HCT116 (cell line): ENCODE results near the gene CCDC188. TPM values are rescaled to one million over a fixed set of nuclear protein-coding genes. Genes with fewer than 3 reads are reported as not detected.

Source experiments
- ATAC-seq: fragments of 200-7000 bp; cut with Tn5 transposase; 2 replicates; pipeline ENCODE4 v1.9.1; 2020; ENCODE audit warnings: mild to moderate bottlenecking, moderate library complexity
- BruUV-seq: library from RNA; stranded (reverse); fragments of 400-500 nt; replicated peaks from 2 replicates; lab custom pipeline; 2021; lab: Mats Ljungman, UMichigan
- CTCF ChIA-PET: fragments of 300-600 bp; sonication (Branson Sonifier 250); formaldehyde crosslinking; loops from one replicate; lab custom pipeline; 2021; ENCODE audit warnings: antibody characterized with exemption; lab: Charles Lee
- POLR2A ChIA-PET: fragments of 300-600, 350-600 bp; sonication (Branson Sonifier 250); formaldehyde crosslinking; loops from one replicate; lab custom pipeline; 2021; ENCODE audit warnings: antibody characterized with exemption; lab: Charles Lee
- RAD21 ChIA-PET, 2 experiments: fragments of 300-600 bp; sonication (Branson Sonifier 250); formaldehyde crosslinking; loops; one replicate each; lab custom pipeline; 2023; ENCODE audit warnings: low total read pairs in 2 of 2; ENCODE audit not compliant: uncharacterized antibody in 2 of 2, unreplicated experiment in 2 of 2, low non-redundant PET in 1 of 2; lab: Charles Lee
- DNase-seq: peaks from one replicate; pipeline ENCODE4 v3.0.0-alpha.2; 2010; ENCODE audit warnings: low read depth, low spot score
- H2AFZ ChIP-seq: fragments of 200-600 bp; shearing (Covaris generic), sonication (generic); 2 replicates; pipeline ENCODE4 v1.6.1; 2017; ENCODE audit warnings: low read depth, mixed run types, mixed read lengths, antibody characterized with exemption, low read length; ENCODE audit not compliant: poor library complexity, severe bottlenecking
- H3K27ac ChIP-seq: 2 replicates; pipeline ENCODE4 v1.5.1; 2012; ENCODE audit warnings: low read depth, low read length
- H3K27me3 ChIP-seq: fragments of 200-600 bp; sonication (generic); 2 replicates; pipeline ENCODE4 v1.6.1; 2016; ENCODE audit warnings: mixed run types, low read length, mixed read lengths; ENCODE audit not compliant: insufficient read depth
- H3K36me3 ChIP-seq, 2 experiments: fragments of 200-500 bp in 1 of 2; fragments of 200-600 bp in 1 of 2; sonication (Bioruptor generic) in 1 of 2; sonication (generic) in 1 of 2; 2 replicates each; pipeline versions ENCODE4 v1.5.1 to v1.6.1; 2014 to 2016; ENCODE audit warnings: low read length in 2 of 2, inconsistent platforms in 1 of 2, mixed read lengths in 1 of 2, mixed run types in 1 of 2; ENCODE audit not compliant: insufficient read depth in 2 of 2, control insufficient read depth in 1 of 2
- H3K4me1 ChIP-seq, 2 experiments: fragments of 200-600 bp in 1 of 2; sonication (generic) in 1 of 2; 2 replicates each; pipeline versions ENCODE4 v1.5.1 to v1.6.1; 2012 to 2017; ENCODE audit warnings: low read length in 2 of 2, inconsistent platforms in 1 of 2, mild to moderate bottlenecking in 1 of 2, mixed read lengths in 1 of 2, mixed run types in 1 of 2, moderate library complexity in 1 of 2; ENCODE audit not compliant: insufficient read depth in 2 of 2, control insufficient read depth in 1 of 2
- H3K4me2 ChIP-seq: fragments of 200-600 bp; sonication (generic); 2 replicates; pipeline ENCODE4 v1.6.1; 2017; ENCODE audit warnings: mixed run types, low read length, mixed read lengths
- H3K4me3 ChIP-seq, 2 experiments: fragments of 200-600 bp in 1 of 2; sonication (generic) in 1 of 2; replicated peaks in 1 of 2; 2 replicates each; pipeline ENCODE4 v1.5.1; 2011 to 2016; ENCODE audit warnings: low read length in 2 of 2, control low read depth in 1 of 2, low read depth in 1 of 2, mild to moderate bottlenecking in 1 of 2, mixed read lengths in 1 of 2, mixed run types in 1 of 2
- H3K79me2 ChIP-seq: fragments of 200-600 bp; sonication (generic); 2 replicates; pipeline ENCODE4 v1.6.1; 2017; ENCODE audit warnings: mild to moderate bottlenecking, mixed run types, low read length, moderate library complexity, mixed read lengths; ENCODE audit not compliant: insufficient read depth
- H3K9ac ChIP-seq: fragments of 200-600 bp; sonication (generic); 2 replicates; pipeline ENCODE4 v1.6.1; 2016; ENCODE audit warnings: low read length, mixed read lengths
- H3K9me2 ChIP-seq: fragments of 200-600 bp; sonication (generic), shearing (Covaris generic); 2 replicates; pipeline ENCODE4 v1.6.1; 2017; ENCODE audit warnings: mixed run types, mild to moderate bottlenecking, moderate library complexity; ENCODE audit not compliant: insufficient read depth
- H3K9me3 ChIP-seq, 2 experiments: fragments of 200-500 bp in 1 of 2; fragments of 200-600 bp in 1 of 2; sonication (Bioruptor generic) in 1 of 2; sonication (generic) in 1 of 2; 2 replicates each; pipeline ENCODE4 v1.6.1; 2014 to 2017; ENCODE audit warnings: low read length in 2 of 2, mixed read lengths in 2 of 2, inconsistent platforms in 1 of 2, low read depth in 1 of 2, mild to moderate bottlenecking in 1 of 2, mixed run types in 1 of 2, moderate library complexity in 1 of 2; ENCODE audit not compliant: control insufficient read depth in 1 of 2, insufficient read depth in 1 of 2
- H4K20me1 ChIP-seq: fragments of 200-600 bp; sonication (generic), shearing (Covaris generic); 2 replicates; pipeline ENCODE4 v1.6.1; 2017; ENCODE audit warnings: mixed run types, mild to moderate bottlenecking, moderate library complexity; ENCODE audit not compliant: insufficient read depth
- CBX3 ChIP-seq: IDR thresholded peaks from 2 replicates; pipeline ENCODE4 v1.6.1; 2012; ENCODE audit warnings: low read depth
- ELF1 ChIP-seq: IDR thresholded peaks from 2 replicates; pipeline ENCODE4 v1.6.1; 2012; ENCODE audit warnings: low read depth, borderline replicate concordance
- EZH2phosphoT487 ChIP-seq: fragments of 200-600 bp; IDR thresholded peaks from 2 replicates; pipeline ENCODE4 v1.6.1; 2018; ENCODE audit warnings: antibody characterized with exemption, borderline replicate concordance
- FOSL1 ChIP-seq: IDR thresholded peaks from 2 replicates; pipeline ENCODE4 v1.6.1; 2012; ENCODE audit warnings: low read depth
- JUND ChIP-seq: IDR thresholded peaks from 2 replicates; pipeline ENCODE4 v1.6.1; 2012
- MAX ChIP-seq: IDR thresholded peaks from 2 replicates; pipeline ENCODE4 v1.6.1; 2012
- POLR2AphosphoS5 ChIP-seq: IDR thresholded peaks from 2 replicates; pipeline ENCODE4 v1.6.1; 2011; ENCODE audit warnings: mild to moderate bottlenecking, low read depth, low read length, moderate library complexity
- RAD21 ChIP-seq: IDR thresholded peaks from 2 replicates; pipeline ENCODE4 v1.6.1; 2012; ENCODE audit warnings: low read depth, mild to moderate bottlenecking
- REST ChIP-seq: IDR thresholded peaks from 2 replicates; pipeline ENCODE4 v1.6.1; 2012; ENCODE audit warnings: low read depth
- SIN3A ChIP-seq: IDR thresholded peaks from 2 replicates; pipeline ENCODE4 v1.6.1; 2012; ENCODE audit warnings: low read depth
- TCF7L2 ChIP-seq: IDR thresholded peaks from 2 replicates; pipeline ENCODE4 v1.7.0; 2011; ENCODE audit warnings: borderline replicate concordance, inconsistent platforms; ENCODE audit not compliant: insufficient read depth, insufficient read length; ENCODE audit errors: extremely low read depth
- YY1 ChIP-seq: IDR thresholded peaks from 2 replicates; pipeline ENCODE4 v1.6.1; 2011; ENCODE audit warnings: low read length, low read depth, moderate library complexity, mild to moderate bottlenecking; ENCODE audit not compliant: insufficient replicate concordance; ENCODE audit errors: extremely low read depth
- ZBTB33 ChIP-seq: IDR thresholded peaks from 2 replicates; pipeline ENCODE4 v1.6.1; 2011; ENCODE audit warnings: mild to moderate bottlenecking, low read length, moderate library complexity; ENCODE audit not compliant: insufficient replicate concordance; ENCODE audit errors: extremely low read depth
- ZNF274 ChIP-seq: fragments of 200-500 bp; sonication (Bioruptor generic); IDR thresholded peaks from 2 replicates; pipeline ENCODE4 v1.6.1; 2014; ENCODE audit warnings: mild to moderate bottlenecking, low read depth, low read length, inconsistent platforms
- intact Hi-C: fragments of 100-400 bp; cut with micrococcal nuclease; formaldehyde crosslinking; loops from 2 replicates; pipeline ENCODE4 v1.10.0; 2022
- total RNA-seq: library from RNA; stranded (reverse); gene quantifications from one replicate; pipeline ENCODE4 v1.2.1, GENCODE V29; 2021; ENCODE audit not compliant: unreplicated experiment
- TF ChIP-seq, protein P1 (sequence below), 3 experiments: fragments of 200-600 bp in 1 of 3; sonication (generic) in 1 of 3; IDR thresholded peaks in 2 of 3; conservative IDR thresholded peaks in 1 of 3; 2 replicates each; pipeline ENCODE4 v1.5.1; 2012 to 2017; ENCODE audit warnings: low read depth in 2 of 3, low read length in 2 of 3, antibody characterized with exemption in 1 of 3, borderline replicate concordance in 1 of 3, control low read depth in 1 of 3, mild to moderate bottlenecking in 1 of 3, mixed read lengths in 1 of 3, mixed run types in 1 of 3, moderate library complexity in 1 of 3; ENCODE audit not compliant: insufficient read depth in 1 of 3
- TF ChIP-seq, protein P2 (sequence below): IDR thresholded peaks from 2 replicates; pipeline ENCODE4 v1.6.1; 2012

Gene CCDC188
- total RNA-seq, 1 experiment from 2014 or later = not detected

- TF ChIP-seq, protein P1, sequence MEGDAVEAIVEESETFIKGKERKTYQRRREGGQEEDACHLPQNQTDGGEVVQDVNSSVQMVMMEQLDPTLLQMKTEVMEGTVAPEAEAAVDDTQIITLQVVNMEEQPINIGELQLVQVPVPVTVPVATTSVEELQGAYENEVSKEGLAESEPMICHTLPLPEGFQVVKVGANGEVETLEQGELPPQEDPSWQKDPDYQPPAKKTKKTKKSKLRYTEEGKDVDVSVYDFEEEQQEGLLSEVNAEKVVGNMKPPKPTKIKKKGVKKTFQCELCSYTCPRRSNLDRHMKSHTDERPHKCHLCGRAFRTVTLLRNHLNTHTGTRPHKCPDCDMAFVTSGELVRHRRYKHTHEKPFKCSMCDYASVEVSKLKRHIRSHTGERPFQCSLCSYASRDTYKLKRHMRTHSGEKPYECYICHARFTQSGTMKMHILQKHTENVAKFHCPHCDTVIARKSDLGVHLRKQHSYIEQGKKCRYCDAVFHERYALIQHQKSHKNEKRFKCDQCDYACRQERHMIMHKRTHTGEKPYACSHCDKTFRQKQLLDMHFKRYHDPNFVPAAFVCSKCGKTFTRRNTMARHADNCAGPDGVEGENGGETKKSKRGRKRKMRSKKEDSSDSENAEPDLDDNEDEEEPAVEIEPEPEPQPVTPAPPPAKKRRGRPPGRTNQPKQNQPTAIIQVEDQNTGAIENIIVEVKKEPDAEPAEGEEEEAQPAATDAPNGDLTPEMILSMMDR (IDR thresholded peaks at IDR 0.05 in 2 of 3, conservative IDR thresholded peaks at IDR 0.05 in 1 of 3; ENCODE audit: borderline replicate concordance in 1 of 3, insufficient read depth in 1 of 3, low read depth in 2 of 3, low read length in 2 of 3) = no peak
- TF ChIP-seq ZNF274 (no peak), FOSL1 (no peak)
- TF ChIP-seq, all 23 proteins: peak for 0
Measured at GRCh38 chr22:20128619-20128901, 22.3 kb downstream of the CCDC188 start (continued).

- no peak for ATAC-seq
- ChIA-PET POLR2A (no interaction called here), CTCF (no interaction called here), RAD21 (no interaction called here)
- H3K27me3 ChIP-seq = no peaks in the 10 kb centered on the region
- no peak overlapping the region for H3K4me2 ChIP-seq
- TF ChIP-seq, protein P2, sequence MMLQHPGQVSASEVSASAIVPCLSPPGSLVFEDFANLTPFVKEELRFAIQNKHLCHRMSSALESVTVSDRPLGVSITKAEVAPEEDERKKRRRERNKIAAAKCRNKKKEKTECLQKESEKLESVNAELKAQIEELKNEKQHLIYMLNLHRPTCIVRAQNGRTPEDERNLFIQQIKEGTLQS = no peak
- no peak for TF ChIP-seq REST
- TF ChIP-seq POLR2AphosphoS5 = no peak
- TF ChIP-seq CBX3 = no peak
- TF ChIP-seq FOSL1 = no peak
- TF ChIP-seq JUND = no peak
- no peak for TF ChIP-seq MAX
- TF ChIP-seq SIN3A = no peak
- TF ChIP-seq ZBTB33 = no peak
- no peak for TF ChIP-seq ZNF274
- no peak for TF ChIP-seq TCF7L2
- TF ChIP-seq RAD21 = no peak
- no peak for TF ChIP-seq ELF1
- no peak for TF ChIP-seq YY1
- no peak for TF ChIP-seq EZH2phosphoT487
- peaks cover 10 to 22% of the 10 kb centered on the region in 2 experiments; a peak in 3 of 4 replicates for H3K4me1 ChIP-seq
- no peaks in the 10 kb centered on the region for H4K20me1 ChIP-seq
- peaks cover 30% of the 10 kb centered on the region for H3K79me2 ChIP-seq
- H3K36me3 ChIP-seq = peaks cover 19 to 34% of the 10 kb centered on the region in 2 experiments; a peak in 3 of 4 replicates
- H3K9me2 ChIP-seq = no peaks in the 10 kb centered on the region
- no peak for DNase-seq
- H3K4me3 ChIP-seq = no peak overlapping the region
- H3K27ac ChIP-seq = no peak overlapping the region
- no peak overlapping the region for H3K9ac ChIP-seq
- BruUV-seq = no TSS peak
- no peaks in the 10 kb centered on the region for H3K9me3 ChIP-seq
- intact Hi-C loops = no loop called here
- H2AFZ ChIP-seq = no peak overlapping the region
Measured at GRCh38 chr22:20127869-20128618, 22.8 kb downstream of the CCDC188 start.
